K562 (cell line): ENCODE data around the gene CNNM4. TPM values are rescaled to one million over a fixed set of nuclear protein-coding genes. Genes with fewer than 3 reads are reported as not detected.

Experiments used
- ATAC-seq: fragments of 200-7000 bp; cut with Tn5 transposase; 3 replicates; pipeline ENCODE4 v1.9.1; 2020; ENCODE audit warnings: moderate library complexity
- BruUV-seq: library from RNA; stranded (reverse); fragments of 400-500 nt; replicated peaks from 2 replicates; lab custom pipeline; 2021; lab: Mats Ljungman, UMichigan
- CTCF ChIA-PET: fragments of 300-600 bp; formaldehyde crosslinking; extraction: SDS; loops from one replicate; lab custom pipeline; 2021; ENCODE audit warnings: low intra/inter-chr PET ratio; lab: Yijun Ruan, JAX
- POLR2A ChIA-PET: fragments of 300-600, 350-650 bp; sonication (Branson Sonifier 250); formaldehyde crosslinking; extraction: SDS; loops from one replicate; lab custom pipeline; 2021; ENCODE audit warnings: antibody characterized with exemption, inconsistent platforms; lab: Yijun Ruan, JAX
- DNase-seq, 4 experiments: peaks; one replicate each; pipeline versions ENCODE4 v3.0.0 to v3.0.0-alpha.2; 2011 to 2018; ENCODE audit warnings: low spot score in 3 of 4, mixed read lengths in 3 of 4; ENCODE audit errors: extremely low read depth in 1 of 4
- FAIRE-seq: peaks from 2 replicates; lab custom pipeline; 2011; peaks lifted over from hg19 to GRCh38; lab: Jason Lieb, UNC
- H2AFZ ChIP-seq: 2 replicates; pipeline ENCODE4 v1.6.0; 2011; ENCODE audit warnings: low read depth, low read length, control low read depth, inconsistent platforms
- H3K27ac ChIP-seq: fragments of 200-600 bp; 3 replicates; pipeline ENCODE4 v1.8.0; 2011; ENCODE audit warnings: low read depth, mild to moderate bottlenecking, control low read depth, inconsistent platforms, low read length, moderate library complexity, mixed read lengths; ENCODE audit errors: extremely low read depth
- H3K27me3 ChIP-seq, 2 experiments: fragments of 300-600 bp in 1 of 2; 2 replicates in 1 of 2; 3 replicates in 1 of 2; pipeline versions ENCODE4 v1.6.0 to v1.8.0; 2011; ENCODE audit warnings: inconsistent platforms in 2 of 2, low read length in 2 of 2, mild to moderate bottlenecking in 1 of 2, mixed read lengths in 1 of 2, moderate library complexity in 1 of 2; ENCODE audit not compliant: control insufficient read depth in 2 of 2, insufficient read depth in 2 of 2
- H3K36me3 ChIP-seq: fragments of 300-600 bp; 3 replicates; pipeline ENCODE4 v1.8.0; 2011; ENCODE audit warnings: mild to moderate bottlenecking, low read length, inconsistent platforms; ENCODE audit not compliant: control insufficient read depth, insufficient read depth
- H3K4me1 ChIP-seq, 2 experiments: fragments of 200-600 bp in 1 of 2; replicated peaks in 1 of 2; 2 replicates in 1 of 2; 3 replicates in 1 of 2; pipeline versions ENCODE4 v1.5.1 to v1.8.0; 2011; ENCODE audit warnings: inconsistent platforms in 2 of 2, low read length in 2 of 2, mild to moderate bottlenecking in 1 of 2, mixed read lengths in 1 of 2, moderate library complexity in 1 of 2; ENCODE audit not compliant: control insufficient read depth in 2 of 2, insufficient read depth in 2 of 2
- H3K4me2 ChIP-seq: 2 replicates; pipeline ENCODE4 v1.6.1; 2011; ENCODE audit warnings: low read length, control low read depth, inconsistent platforms, mixed read lengths; ENCODE audit not compliant: insufficient read depth
- H3K4me3 ChIP-seq: fragments of 200-600 bp; sonication (generic), shearing (Covaris generic); 2 replicates; pipeline ENCODE4 v1.5.1; 2016; ENCODE audit warnings: control low read depth, inconsistent platforms
- H3K79me2 ChIP-seq: fragments of 200-600 bp; 3 replicates; pipeline ENCODE4 v1.8.0; 2011; ENCODE audit warnings: low read length, inconsistent platforms; ENCODE audit not compliant: control insufficient read depth, insufficient read depth
- H3K9ac ChIP-seq, 2 experiments: 2 replicates each; pipeline versions ENCODE4 v1.6.0 to v1.6.1; 2011; ENCODE audit warnings: low read depth in 2 of 2, low read length in 2 of 2, control low read depth in 1 of 2, inconsistent platforms in 1 of 2, mild to moderate bottlenecking in 1 of 2, mixed read lengths in 1 of 2; ENCODE audit not compliant: insufficient read depth in 1 of 2
- H3K9me1 ChIP-seq: one replicate; pipeline ENCODE4 v1.6.0; 2011; ENCODE audit warnings: inconsistent platforms, mild to moderate bottlenecking, low read length, moderate library complexity; ENCODE audit not compliant: control insufficient read depth, insufficient read depth
- H3K9me3 ChIP-seq: replicated peaks from 2 replicates; pipeline ENCODE4 v1.5.1; 2011; ENCODE audit warnings: low read depth, low read length, inconsistent platforms; ENCODE audit not compliant: control insufficient read depth, insufficient read depth
- H4K20me1 ChIP-seq: replicated peaks from 2 replicates; pipeline ENCODE4 v1.6.1; 2011; ENCODE audit warnings: low read length, inconsistent platforms, mixed read lengths; ENCODE audit not compliant: control insufficient read depth, insufficient read depth
- ELF4 ChIP-seq: fragments of 450-650 bp; formaldehyde crosslinking; IDR thresholded peaks from 2 replicates; pipeline ENCODE4 v1.4.0; 2022; ENCODE audit warnings: missing genetic modification characterization
- EP400 ChIP-seq: fragments of 450-650 bp; IDR thresholded peaks from 2 replicates; pipeline ENCODE4 v1.6.1; 2017; ENCODE audit warnings: antibody characterized with exemption, mild to moderate bottlenecking, moderate library complexity
- HMG20B ChIP-seq: fragments of 250-450 bp; sonication (Bioruptor Pico); IDR thresholded peaks from 2 replicates; pipeline ENCODE4 v1.5.0; 2021; ENCODE audit warnings: mild to moderate bottlenecking
- NCOA4 ChIP-seq: fragments of 450-650 bp; IDR thresholded peaks from 2 replicates; pipeline ENCODE4 v1.6.1; 2018; ENCODE audit warnings: mild to moderate bottlenecking; ENCODE audit not compliant: partially characterized antibody
- NCOA6 ChIP-seq: fragments of 450-650 bp; IDR thresholded peaks from 2 replicates; pipeline ENCODE4 v1.6.1; 2017; ENCODE audit warnings: mild to moderate bottlenecking
- PCBP1 ChIP-seq: fragments of 200-400 bp; formaldehyde crosslinking; IDR thresholded peaks from 2 replicates; pipeline ENCODE4 v1.6.1; 2018; ENCODE audit warnings: mild to moderate bottlenecking, low read depth, low read length; ENCODE audit not compliant: poor library complexity, severe bottlenecking
- PTRF ChIP-seq: fragments of 450-650 bp; IDR thresholded peaks from 2 replicates; pipeline ENCODE4 v1.6.1; 2016; ENCODE audit warnings: mild to moderate bottlenecking, missing genetic modification characterization, missing compliant biosample characterization
- SIN3B ChIP-seq: fragments of 450-650 bp; IDR thresholded peaks from 2 replicates; pipeline ENCODE4 v1.6.1; 2017; ENCODE audit warnings: low read depth, mild to moderate bottlenecking, moderate library complexity
- TOE1 ChIP-seq, 2 experiments: fragments of 450-650 bp in 1 of 2; sonication (generic) in 1 of 2; formaldehyde crosslinking in 1 of 2; IDR thresholded peaks; 2 replicates each; pipeline versions ENCODE4 v1.7.1 to v1.8.0; 2016 to 2022; ENCODE audit warnings: borderline replicate concordance in 2 of 2, mild to moderate bottlenecking in 2 of 2, antibody characterized with exemption in 1 of 2, inconsistent platforms in 1 of 2, low read depth in 1 of 2, missing genetic modification reagents in 1 of 2, moderate library complexity in 1 of 2
- ZFP30 ChIP-seq: fragments of 250-450 bp; sonication (Bioruptor Pico); IDR thresholded peaks from 2 replicates; pipeline ENCODE4 v1.8.0; 2022; ENCODE audit warnings: moderate library complexity, mild to moderate bottlenecking, inconsistent platforms, borderline replicate concordance
- ZNF143 ChIP-seq: sonication (generic); formaldehyde crosslinking; IDR thresholded peaks from 2 replicates; pipeline ENCODE4 v1.9.0; 2022; ENCODE audit warnings: mild to moderate bottlenecking, missing genetic modification reagents
- ZNF384 ChIP-seq: IDR thresholded peaks from 2 replicates; pipeline ENCODE4 v1.6.1; 2012; ENCODE audit warnings: low read depth, low read length, improper control_type of control experiment
- ZNF830 ChIP-seq: fragments of 250-450 bp; sonication (Bioruptor Pico); IDR thresholded peaks from 2 replicates; pipeline ENCODE4 v1.5.0; 2021; ENCODE audit warnings: mild to moderate bottlenecking
- WGBS: fragments of 100-300 bp; shearing (Covaris generic); methylation state at CpG from one replicate; pipeline ENCODE4 v1.1.6; 2016; ENCODE audit warnings: low coverage, mixed read lengths; ENCODE audit not compliant: insufficient coverage; ENCODE audit errors: missing lambda C conversion rate; 5-methylcytosine and 5-hydroxymethylcytosine counted together
- in situ Hi-C: fragments of 300-500 bp; cut with MboI; formaldehyde crosslinking; loops from 4 replicates; pipeline ENCODE4 v1.15.0; 2018; ENCODE audit warnings: inconsistent platforms, mixed read lengths
- intact Hi-C: fragments of 100-400 bp; cut with micrococcal nuclease; formaldehyde crosslinking; loops from 2 replicates; pipeline ENCODE4 v1.14.2; 2022
- polyA plus RNA-seq, 8 experiments: library from polyadenylated mRNA; depleted of rRNA in 4 of 8; stranded (reverse) in 5 of 8; unstranded in 3 of 8; fragments of >200 nt; fragmentation: Nextera tagmentation in 2 of 8; fragmentation: Illumina TruSeq in 1 of 8; extraction: Ambion mirVana in 2 of 8; extraction: Trizol in 1 of 8; gene quantifications; 2 replicates each; pipeline versions ENCODE4 v1.2.1 to v1.2.3, GENCODE V29; 2011 to 2014; ENCODE audit warnings: inconsistent platforms in 1 of 8, missing spikeins in 1 of 8
- total RNA-seq, 7 experiments: library from RNA; depleted of rRNA in 6 of 7; stranded (reverse); fragments of >200 nt in 6 of 7; fragmentation: Illumina TruSeq in 2 of 7; extraction: Trizol in 2 of 7; gene quantifications; 2 replicates each; pipeline versions ENCODE4 v1.2.1 to v1.2.3, GENCODE V29; 2011 to 2021; ENCODE audit warnings: low replicate concordance in 1 of 7
- TF ChIP-seq, protein P1 (sequence below): fragments of 250-450 bp; sonication (Bioruptor Pico); IDR thresholded peaks from 2 replicates; pipeline ENCODE4 v1.8.0; 2021; ENCODE audit warnings: moderate library complexity, mild to moderate bottlenecking, inconsistent platforms
- TF ChIP-seq, protein P2 (sequence below): sonication (generic); formaldehyde crosslinking; IDR thresholded peaks from 2 replicates; pipeline ENCODE4 v1.9.0; 2022; ENCODE audit warnings: mild to moderate bottlenecking, missing genetic modification reagents

The CNNM4 gene
- total and polyA plus RNA-seq, 9 of the 15 experiments (the other 6 are each of a cell fraction or from before 2014, with no cell fraction given) = 0.96 to 6.3 (median 2.8) TPM

DNA sequence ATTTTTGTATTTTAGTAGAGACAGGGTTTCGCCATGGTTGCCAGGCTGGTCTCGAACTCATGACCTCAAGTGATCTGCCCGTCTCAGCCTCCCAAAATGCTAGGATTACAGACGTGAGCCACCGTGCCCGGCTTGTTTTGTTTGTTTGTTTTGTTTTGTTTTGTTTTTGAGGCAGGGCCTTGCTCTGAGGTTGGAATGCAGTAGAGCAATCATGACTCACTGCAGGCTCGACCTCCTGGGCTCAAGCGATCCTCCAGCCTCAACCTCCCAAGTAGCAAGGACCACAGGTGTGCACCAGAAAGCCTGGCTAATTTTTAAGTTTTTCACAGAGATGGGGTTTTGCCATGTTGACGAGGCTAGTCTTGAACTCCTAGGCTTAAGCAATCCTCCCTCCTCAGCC lies 8.9 kb upstream of the CNNM4 start:
- in situ Hi-C loops (no loop called here), intact Hi-C loops (no loop called here)
- no peak for DNase-seq
- ATAC-seq = no peak
- no peaks in the 10 kb centered on the region for H3K9me3 ChIP-seq
- 0 out of 5 replicates have a peak, but pooled peaks cover 0 to 4% of the 10 kb centered on the region in 2 experiments for H3K27me3 ChIP-seq
- 46% methylated on average over 9 of the region's 9 CpGs for WGBS
- H3K36me3 ChIP-seq = no peaks in the 10 kb centered on the region
- no peaks in the 10 kb centered on the region for H3K9me1 ChIP-seq
- no peak overlapping the region for H3K4me3 ChIP-seq
- no peaks in the 10 kb centered on the region for H4K20me1 ChIP-seq
- TF ChIP-seq HMG20B (CRISPR knock-in tag) (no peak), ZNF830 (CRISPR knock-in tag) (no peak), PTRF (no peak), PCBP1 (no peak), ZNF384 (no peak), ELF4 (CRISPR knock-in tag) (no peak), ZNF143 (CRISPR knock-in tag) (no peak), NCOA6 (no peak), TOE1 (IDR thresholded peaks at IDR 0.05; ENCODE audit: borderline replicate concordance) (no peak), TOE1 (CRISPR knock-in tag; IDR thresholded peaks at IDR 0.05; ENCODE audit: borderline replicate concordance, low read depth) (no peak), EP400 (no peak), NCOA4 (no peak), ZFP30 (CRISPR knock-in tag) (no peak), SIN3B (no peak)
- TF ChIP-seq, protein P1, sequence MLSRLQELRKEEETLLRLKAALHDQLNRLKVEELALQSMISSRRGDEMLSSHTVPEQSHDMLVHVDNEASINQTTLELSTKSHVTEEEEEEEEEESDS = no peak
- TF ChIP-seq, protein P2, sequence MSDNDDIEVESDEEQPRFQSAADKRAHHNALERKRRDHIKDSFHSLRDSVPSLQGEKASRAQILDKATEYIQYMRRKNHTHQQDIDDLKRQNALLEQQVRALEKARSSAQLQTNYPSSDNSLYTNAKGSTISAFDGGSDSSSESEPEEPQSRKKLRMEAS (CRISPR knock-in tag) = no peak
- ChIA-PET CTCF (no interaction called here), POLR2A (no interaction called here)
- H3K27ac ChIP-seq = no peak overlapping the region
- H3K4me1 ChIP-seq = peaks cover 3 to 6% of the 10 kb centered on the region in 2 experiments; a peak in 3 of 5 replicates
- no peak overlapping the region for H3K4me2 ChIP-seq
- H3K9ac ChIP-seq = no peak overlapping the region
- no peak overlapping the region for H2AFZ ChIP-seq
- H3K79me2 ChIP-seq = no peaks in the 10 kb centered on the region
- no peak for FAIRE-seq
- no TSS peak for BruUV-seq
